PC-3 (cell line): Measurements from ENCODE around the gene CCDC54. TPM values are rescaled to one million over a fixed set of nuclear protein-coding genes. Genes with fewer than 3 reads are reported as not detected.

Experiments used
- ATAC-seq: fragments of 200-7000 bp; cut with Tn5 transposase; 2 replicates; pipeline ENCODE4 v1.9.1; 2020; ENCODE audit warnings: mild to moderate bottlenecking, moderate library complexity
- BruUV-seq: library from RNA; stranded (reverse); fragments of 400-500 nt; replicated peaks from 2 replicates; lab custom pipeline; 2021; lab: Mats Ljungman, UMichigan
- CTCF ChIA-PET: fragments of 300-600 bp; sonication (Branson Sonifier 250); formaldehyde crosslinking; loops from one replicate; lab custom pipeline; 2022; ENCODE audit warnings: antibody characterized with exemption; lab: Charles Lee
- POLR2A ChIA-PET: fragments of 300-600 bp; sonication (Branson Sonifier 250); formaldehyde crosslinking; loops from one replicate; lab custom pipeline; 2022; ENCODE audit warnings: antibody characterized with exemption; ENCODE audit not compliant: unreplicated experiment; lab: Charles Lee
- DNase-seq: peaks from one replicate; pipeline ENCODE4 v3.0.0-alpha.2; 2015
- H2AFZ ChIP-seq: fragments of 300-600 bp; sonication (generic); 2 replicates; pipeline ENCODE4 v1.6.0; 2016; ENCODE audit warnings: antibody characterized with exemption, low read length
- H3F3A ChIP-seq: fragments of 300-600 bp; sonication (generic); one replicate; pipeline ENCODE4 v1.6.0; 2017; ENCODE audit warnings: antibody characterized with exemption, low read length, control low read depth, mild to moderate bottlenecking; ENCODE audit not compliant: unreplicated experiment
- H3K27ac ChIP-seq: fragments of 300-600 bp; sonication (generic); 2 replicates; pipeline ENCODE4 v1.5.1; 2016; ENCODE audit warnings: mild to moderate bottlenecking, low read length
- H3K27me3 ChIP-seq: fragments of 300-600 bp; sonication (generic); 2 replicates; pipeline ENCODE4 v1.6.1; 2016; ENCODE audit warnings: low read length, mixed read lengths
- H3K36me3 ChIP-seq: fragments of 300-600 bp; sonication (generic); 2 replicates; pipeline ENCODE4 v1.6.1; 2016; ENCODE audit warnings: low read depth, mixed run types, low read length, mixed read lengths
- H3K4me1 ChIP-seq: fragments of 300-600 bp; sonication (generic); 2 replicates; pipeline ENCODE4 v1.5.1; 2016; ENCODE audit warnings: low read length; ENCODE audit not compliant: insufficient read depth
- H3K4me2 ChIP-seq: fragments of 300-600 bp; sonication (generic); 2 replicates; pipeline ENCODE4 v1.6.0; 2016; ENCODE audit warnings: low read length
- H3K4me3 ChIP-seq: fragments of 300-600 bp; sonication (generic); 2 replicates; pipeline ENCODE4 v1.5.1; 2016; ENCODE audit warnings: mild to moderate bottlenecking, low read length, mixed read lengths
- H3K79me2 ChIP-seq: fragments of 300-600 bp; sonication (generic); 2 replicates; pipeline ENCODE4 v1.6.1; 2017; ENCODE audit warnings: low read length, mixed read lengths
- H3K9ac ChIP-seq: fragments of 300-600 bp; sonication (generic); 2 replicates; pipeline ENCODE4 v1.6.0; 2016; ENCODE audit warnings: mild to moderate bottlenecking, low read length
- H3K9me2 ChIP-seq: fragments of 300-600 bp; sonication (generic); replicated peaks from 2 replicates; pipeline ENCODE4 v1.6.1; 2016; ENCODE audit warnings: mixed run types, low read length, mixed read lengths
- H3K9me3 ChIP-seq: fragments of 300-600 bp; sonication (generic); 2 replicates; pipeline ENCODE4 v1.6.1; 2016; ENCODE audit warnings: low read length, mixed read lengths
- H4K20me1 ChIP-seq: fragments of 300-600 bp; sonication (generic); 2 replicates; pipeline ENCODE4 v1.6.1; 2016; ENCODE audit warnings: low read length, mixed read lengths
- CTCF ChIP-seq: fragments of 300-600 bp; sonication (generic); conservative IDR thresholded peaks from 2 replicates; pipeline ENCODE4 v1.5.1; 2017; ENCODE audit warnings: antibody characterized with exemption, low read depth, mild to moderate bottlenecking, low read length
- EZH2 ChIP-seq: fragments of 300-600 bp; sonication (generic); IDR thresholded peaks from one replicate; pipeline ENCODE4 v1.6.1; 2017; ENCODE audit warnings: antibody characterized with exemption, mild to moderate bottlenecking, low read length; ENCODE audit not compliant: unreplicated experiment
- EZH2phosphoT487 ChIP-seq: fragments of 300-600 bp; sonication (generic); IDR thresholded peaks from 2 replicates; pipeline ENCODE4 v1.6.1; 2018; ENCODE audit warnings: mild to moderate bottlenecking, antibody characterized with exemption, low read length, borderline replicate concordance
- intact Hi-C: fragments of 100-400 bp; cut with micrococcal nuclease; formaldehyde crosslinking; loops from 2 replicates; pipeline ENCODE4 v1.9.0; 2023
- total RNA-seq: library from RNA; depleted of rRNA; stranded (reverse); fragments of >200 nt; gene quantifications from 2 replicates; pipeline ENCODE4 v1.2.3, GENCODE V29; 2014

CCDC54 gene
- total RNA-seq, 1 experiment from 2014 or later: not detected

GRCh38 chr3:107365051-107365450 lies 12.2 kb upstream of the CCDC54 start:
- POLR2A ChIA-PET: no interaction called here
- Histone ChIP-seq H3K4me1 (peaks cover 21% of the 10 kb centered on the region), H3K4me2 (no peak overlapping the region), H3K79me2 (no peaks in the 10 kb centered on the region), H3K4me3 (no peak overlapping the region), H3K9ac (no peak overlapping the region), H3K27ac (no peak overlapping the region), H3K36me3 (no peaks in the 10 kb centered on the region), H3K9me2 (no peaks in the 10 kb centered on the region), H3F3A (no peaks in the 10 kb centered on the region), H3K27me3 (no peaks in the 10 kb centered on the region), H3K9me3 (no peaks in the 10 kb centered on the region), H2AFZ (no peak overlapping the region), H4K20me1 (no peaks in the 10 kb centered on the region)
- TF ChIP-seq EZH2phosphoT487 (no peak), EZH2 (no peak), CTCF (no peak)
- intact Hi-C loops: loop anchor here (5.0 kb wide), 1 partner anchor 158 kb away; no protein-coding TSS in a partner anchor
- DNase-seq (no peak), ATAC-seq (no peak)
- BruUV-seq: no TSS peak
- CTCF ChIA-PET: no interaction called here

GRCh38 chr3:107366766-107367165 lies 10.5 kb upstream of the CCDC54 start:
- Histone ChIP-seq H3F3A (no peaks in the 10 kb centered on the region), H4K20me1 (no peaks in the 10 kb centered on the region), H3K27ac (peak overlapping the region; percentile 70), H3K27me3 (no peaks in the 10 kb centered on the region), H3K4me2 (peak overlapping the region; percentile 50), H3K4me1 (peaks cover 21% of the 10 kb centered on the region), H3K36me3 (no peaks in the 10 kb centered on the region), H3K9me2 (no peaks in the 10 kb centered on the region), H3K79me2 (no peaks in the 10 kb centered on the region), H3K9me3 (no peaks in the 10 kb centered on the region), H3K9ac (no peak overlapping the region; the same call in 1 of the 2 replicates), H3K4me3 (0 out of 2 replicates have a peak overlapping the region, but pooled peaks have one; percentile 12), H2AFZ (peak overlapping the region; percentile 66)
- ChIA-PET CTCF (interaction anchor here (1.1 kb wide), 1 partner anchor 95 kb away, joined by 3 read pairs; no protein-coding TSS in a partner anchor), POLR2A (interaction anchor here (0.7 kb wide), 1 partner anchor 53 kb away, joined by 4 read pairs; no protein-coding TSS in a partner anchor)
- no TSS peak for BruUV-seq
- peak; percentile 59 for ATAC-seq
- intact Hi-C loops: loop anchor here (5.0 kb wide), 1 partner anchor 159 kb away; no protein-coding TSS in a partner anchor
- peak; percentile 49 for DNase-seq
- TF ChIP-seq EZH2 (no peak), EZH2phosphoT487 (no peak), CTCF (no peak)

GRCh38 chr3:107367353-107367752 lies 9.9 kb upstream of the CCDC54 start:
- peak overlapping the region; percentile 51 for H3K4me2 ChIP-seq
- DNase-seq (peak; percentile 95), ATAC-seq (peak; percentile 86)
- H4K20me1 ChIP-seq: no peaks in the 10 kb centered on the region
- no peaks in the 10 kb centered on the region for H3K36me3 ChIP-seq
- H3K9me2 ChIP-seq: no peaks in the 10 kb centered on the region
- CTCF ChIA-PET: interaction anchor here (1.1 kb wide), 1 partner anchor 95 kb away, joined by 3 read pairs; no protein-coding TSS in a partner anchor
- no peaks in the 10 kb centered on the region for H3K27me3 ChIP-seq
- H3K79me2 ChIP-seq: no peaks in the 10 kb centered on the region
- H3K9ac ChIP-seq: no peak overlapping the region
- peak overlapping the region; percentile 58 for H2AFZ ChIP-seq
- H3F3A ChIP-seq: no peaks in the 10 kb centered on the region
- POLR2A ChIA-PET: interaction anchor here (0.7 kb wide), 1 partner anchor 53 kb away, joined by 4 read pairs; no protein-coding TSS in a partner anchor
- TF ChIP-seq CTCF (no peak), EZH2 (no peak), EZH2phosphoT487 (no peak)
- peaks cover 21% of the 10 kb centered on the region for H3K4me1 ChIP-seq
- H3K9me3 ChIP-seq: no peaks in the 10 kb centered on the region
- no TSS peak for BruUV-seq
- peak overlapping the region; percentile 70 for H3K27ac ChIP-seq
- intact Hi-C loops: loop anchor here (5.0 kb wide), 1 partner anchor 160 kb away; no protein-coding TSS in a partner anchor
- H3K4me3 ChIP-seq: peak overlapping the region; percentile 32; the same call in 1 of the 2 replicates
